SK-N-SH (cell line): ENCODE data around the gene CACNG4. TPM values are rescaled to one million over a fixed set of nuclear protein-coding genes. Genes with fewer than 3 reads are reported as not detected.

ENCODE experiments used
- CTCF ChIA-PET: fragments of 300-600, 350-600 bp; formaldehyde crosslinking; extraction: SDS; loops from one replicate; lab custom pipeline; 2021; lab: Yijun Ruan, JAX
- POLR2A ChIA-PET: fragments of 350-600 bp; sonication (Branson Sonifier 250); formaldehyde crosslinking; extraction: SDS; loops from one replicate; lab custom pipeline; 2020; ENCODE audit warnings: antibody characterized with exemption, inconsistent platforms; lab: Yijun Ruan, JAX
- DNase-seq: peaks from one replicate; pipeline ENCODE4 v3.0.0; 2012
- H2AFZ ChIP-seq: fragments of 200-600 bp; sonication (generic); 2 replicates; pipeline ENCODE4 v1.8.1; 2016; ENCODE audit warnings: antibody characterized with exemption, mild to moderate bottlenecking, low read depth
- H3F3A ChIP-seq: fragments of 200-600 bp; sonication (generic); replicated peaks from 2 replicates; pipeline ENCODE3; 2016; ENCODE audit warnings: antibody characterized with exemption, mild to moderate bottlenecking; ENCODE audit not compliant: insufficient read depth
- H3K27ac ChIP-seq, 2 experiments: fragments of 200-500 bp in 1 of 2; fragments of 200-600 bp in 1 of 2; sonication (Bioruptor generic) in 1 of 2; sonication (generic), shearing (Covaris generic) in 1 of 2; 2 replicates each; pipeline versions ENCODE4 v1.5.1 to v1.6.1; 2014 to 2016; ENCODE audit warnings: low read depth in 2 of 2, inconsistent platforms in 1 of 2, low read length in 1 of 2, mild to moderate bottlenecking in 1 of 2, mixed read lengths in 1 of 2
- H3K27me3 ChIP-seq: fragments of 200-600 bp; sonication (generic), shearing (Covaris generic); 2 replicates; pipeline ENCODE4 v1.6.1; 2016; ENCODE audit warnings: mixed run types; ENCODE audit not compliant: insufficient read depth
- H3K36me3 ChIP-seq, 2 experiments: fragments of 200-500 bp in 1 of 2; fragments of 200-600 bp in 1 of 2; sonication (Bioruptor generic) in 1 of 2; sonication (generic) in 1 of 2; replicated peaks in 1 of 2; 2 replicates each; pipeline versions ENCODE3 to v1.5.1; 2014 to 2016; ENCODE audit warnings: low read length in 1 of 2, mild to moderate bottlenecking in 1 of 2; ENCODE audit not compliant: insufficient read depth in 2 of 2, control insufficient read depth in 1 of 2
- H3K4me1 ChIP-seq, 2 experiments: fragments of 200-500 bp in 1 of 2; fragments of 200-600 bp in 1 of 2; sonication (Bioruptor generic) in 1 of 2; sonication (generic), shearing (Covaris generic) in 1 of 2; 2 replicates each; pipeline versions ENCODE4 v1.5.1 to v1.6.1; 2014 to 2016; ENCODE audit warnings: low read depth in 1 of 2, low read length in 1 of 2, mixed run types in 1 of 2; ENCODE audit not compliant: insufficient read depth in 2 of 2, control insufficient read depth in 1 of 2
- H3K4me2 ChIP-seq: fragments of 200-600 bp; sonication (generic), shearing (Covaris generic); 2 replicates; pipeline ENCODE4 v1.6.1; 2017; ENCODE audit warnings: mixed run types
- H3K4me3 ChIP-seq, 2 experiments: fragments of 200-500 bp in 1 of 2; fragments of 200-600 bp in 1 of 2; sonication (Bioruptor generic) in 1 of 2; sonication (generic), shearing (Covaris generic) in 1 of 2; 2 replicates each; pipeline versions ENCODE4 v1.5.1 to v1.8.1; 2014 to 2016; ENCODE audit warnings: low read depth in 2 of 2, inconsistent platforms in 1 of 2, low read length in 1 of 2, mild to moderate bottlenecking in 1 of 2, mixed read lengths in 1 of 2, moderate library complexity in 1 of 2
- H3K79me2 ChIP-seq: fragments of 200-600 bp; sonication (generic); 2 replicates; pipeline ENCODE4 v1.8.1; 2017; ENCODE audit warnings: mild to moderate bottlenecking; ENCODE audit not compliant: insufficient read depth
- H3K9ac ChIP-seq: fragments of 200-600 bp; sonication (generic); 2 replicates; pipeline ENCODE4 v1.6.1; 2017; ENCODE audit warnings: mixed run types
- H3K9me2 ChIP-seq: fragments of 200-600 bp; sonication (generic); 2 replicates; pipeline ENCODE4 v1.6.1; 2017; ENCODE audit warnings: mixed run types
- H3K9me3 ChIP-seq: fragments of 200-600 bp; sonication (generic); 2 replicates; pipeline ENCODE4 v1.6.1; 2017; ENCODE audit warnings: mixed run types, mild to moderate bottlenecking, moderate library complexity
- H4K20me1 ChIP-seq: fragments of 200-600 bp; sonication (generic); 2 replicates; pipeline ENCODE4 v1.6.1; 2017; ENCODE audit warnings: mild to moderate bottlenecking, mixed run types; ENCODE audit not compliant: insufficient read depth
- CHD2 ChIP-seq: fragments of 150-350 bp; IDR thresholded peaks from 2 replicates; pipeline ENCODE4 v1.6.1; 2018; ENCODE audit warnings: low read length; ENCODE audit not compliant: partially characterized antibody
- EZH2phosphoT487 ChIP-seq: fragments of 200-600 bp; sonication (generic); IDR thresholded peaks from 2 replicates; pipeline ENCODE4 v1.6.1; 2017; ENCODE audit warnings: low read depth, mixed run types, mild to moderate bottlenecking, antibody characterized with exemption, moderate library complexity, borderline replicate concordance
- IRF3 ChIP-seq: fragments of 150-350 bp; IDR thresholded peaks from 2 replicates; pipeline ENCODE4 v1.6.1; 2016; ENCODE audit warnings: mild to moderate bottlenecking, low read depth, low read length
- MEF2A ChIP-seq: IDR thresholded peaks from 2 replicates; pipeline ENCODE4 v1.4.0; 2012; ENCODE audit warnings: low read depth, borderline replicate concordance
- RCOR1 ChIP-seq: fragments of 150-350 bp; IDR thresholded peaks from 2 replicates; pipeline ENCODE4 v1.6.1; 2017; ENCODE audit warnings: antibody characterized with exemption, low read length
- RFX5 ChIP-seq: IDR thresholded peaks from 2 replicates; pipeline ENCODE4 v1.6.1; 2012; ENCODE audit warnings: mild to moderate bottlenecking, improper control_type of control experiment, low read length
- TAF1 ChIP-seq: IDR thresholded peaks from 2 replicates; pipeline ENCODE4 v1.6.1; 2012; ENCODE audit warnings: low read depth, mild to moderate bottlenecking, low read length, moderate library complexity, borderline replicate concordance
- TCF12 ChIP-seq: IDR thresholded peaks from 2 replicates; pipeline ENCODE4 v1.4.0; 2012
- YY1 ChIP-seq: IDR thresholded peaks from 2 replicates; pipeline ENCODE4 v1.4.0; 2012; ENCODE audit warnings: low read depth, mild to moderate bottlenecking
- WGBS: methylation state at CpG from one replicate; pipeline ENCODE4 v1.1.6; 2017; ENCODE audit warnings: low lambda C conversion rate; 5-methylcytosine and 5-hydroxymethylcytosine counted together
- polyA plus RNA-seq, 3 experiments: library from polyadenylated mRNA; depleted of rRNA; stranded (reverse); fragments of >200 nt; gene quantifications; 2 replicates each; pipeline ENCODE4 v1.2.3, GENCODE V29; 2012
- TF ChIP-seq, protein P1 (sequence below): IDR thresholded peaks from 2 replicates; pipeline ENCODE4 v1.4.0; 2012; ENCODE audit warnings: low read depth
- TF ChIP-seq, protein P2 (sequence below): fragments of 200-600 bp; sonication (generic); IDR thresholded peaks from 2 replicates; pipeline ENCODE4 v1.6.1; 2017; ENCODE audit warnings: antibody characterized with exemption, mild to moderate bottlenecking, moderate library complexity
- TF ChIP-seq, protein P3 (sequence below): IDR thresholded peaks from 2 replicates; pipeline ENCODE4 v1.6.1; 2012; ENCODE audit warnings: mild to moderate bottlenecking, low read depth, low read length, moderate library complexity

CACNG4 gene
- polyA plus RNA-seq, 1 of the 3 experiments (the other 2 are of a cell fraction): 13.2 TPM

DNA sequence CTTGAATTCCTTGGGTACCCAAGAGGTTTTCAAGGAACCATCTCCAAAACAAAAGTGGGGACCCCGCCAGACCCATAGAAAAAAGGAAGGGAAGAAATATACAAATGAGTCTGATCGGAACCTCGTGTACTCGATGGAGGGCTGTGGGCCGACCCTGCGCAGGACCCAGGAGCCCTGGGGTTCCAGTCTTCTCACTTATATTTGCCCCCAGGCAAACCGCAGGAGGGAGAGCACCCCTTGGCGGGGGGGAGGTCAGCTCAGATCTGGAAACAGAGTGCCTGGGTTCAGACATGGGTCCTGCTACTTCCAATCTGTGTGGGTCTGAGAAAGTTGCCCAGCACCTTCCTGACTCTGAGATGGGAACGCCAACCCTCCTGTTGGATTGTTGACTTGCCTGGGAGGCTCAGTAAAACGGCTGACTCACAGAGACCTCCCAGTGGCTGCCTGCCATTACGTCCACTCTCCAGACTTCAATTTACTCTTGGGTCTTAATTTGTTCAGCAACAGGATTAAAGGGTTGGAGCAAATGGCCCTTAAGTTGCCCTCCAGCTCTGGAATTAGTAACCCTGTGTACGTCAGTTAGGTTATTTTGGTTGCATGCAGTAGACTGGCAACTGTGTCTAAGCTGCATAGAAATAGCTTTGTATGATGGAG, 24.9 kb upstream of the CACNG4 start:
- Histone ChIP-seq H3K9ac (no peak overlapping the region), H4K20me1 (no peaks in the 10 kb centered on the region), H3K27me3 (no peaks in the 10 kb centered on the region), H3K9me3 (no peaks in the 10 kb centered on the region), H3K79me2 (no peaks in the 10 kb centered on the region), H3K36me3 (no peaks in the 10 kb centered on the region), H3K9me2 (no peaks in the 10 kb centered on the region), H3K4me2 (no peak overlapping the region), H3K27ac (no peak overlapping the region), H3K4me1 (peaks cover 6 to 10% of the 10 kb centered on the region in 2 experiments; a peak in 3 of 4 replicates), H2AFZ (no peak overlapping the region), H3K4me3 (no peak overlapping the region), H3F3A (no peaks in the 10 kb centered on the region)
- no peak for DNase-seq
- ChIA-PET POLR2A (no interaction called here), CTCF (interaction anchor here (0.7 to 1.7 kb wide), 5 partner anchors 7 to 212 kb away, joined by 3 to 5 read pairs (median 3); no protein-coding TSS in a partner anchor)
- no peak for TF ChIP-seq RFX5
- no peak for TF ChIP-seq TCF12
- TF ChIP-seq TAF1: no peak
- TF ChIP-seq YY1: no peak
- TF ChIP-seq, protein P1, sequence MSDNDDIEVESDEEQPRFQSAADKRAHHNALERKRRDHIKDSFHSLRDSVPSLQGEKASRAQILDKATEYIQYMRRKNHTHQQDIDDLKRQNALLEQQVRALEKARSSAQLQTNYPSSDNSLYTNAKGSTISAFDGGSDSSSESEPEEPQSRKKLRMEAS: no peak
- no peak for TF ChIP-seq IRF3
- TF ChIP-seq, protein P2, sequence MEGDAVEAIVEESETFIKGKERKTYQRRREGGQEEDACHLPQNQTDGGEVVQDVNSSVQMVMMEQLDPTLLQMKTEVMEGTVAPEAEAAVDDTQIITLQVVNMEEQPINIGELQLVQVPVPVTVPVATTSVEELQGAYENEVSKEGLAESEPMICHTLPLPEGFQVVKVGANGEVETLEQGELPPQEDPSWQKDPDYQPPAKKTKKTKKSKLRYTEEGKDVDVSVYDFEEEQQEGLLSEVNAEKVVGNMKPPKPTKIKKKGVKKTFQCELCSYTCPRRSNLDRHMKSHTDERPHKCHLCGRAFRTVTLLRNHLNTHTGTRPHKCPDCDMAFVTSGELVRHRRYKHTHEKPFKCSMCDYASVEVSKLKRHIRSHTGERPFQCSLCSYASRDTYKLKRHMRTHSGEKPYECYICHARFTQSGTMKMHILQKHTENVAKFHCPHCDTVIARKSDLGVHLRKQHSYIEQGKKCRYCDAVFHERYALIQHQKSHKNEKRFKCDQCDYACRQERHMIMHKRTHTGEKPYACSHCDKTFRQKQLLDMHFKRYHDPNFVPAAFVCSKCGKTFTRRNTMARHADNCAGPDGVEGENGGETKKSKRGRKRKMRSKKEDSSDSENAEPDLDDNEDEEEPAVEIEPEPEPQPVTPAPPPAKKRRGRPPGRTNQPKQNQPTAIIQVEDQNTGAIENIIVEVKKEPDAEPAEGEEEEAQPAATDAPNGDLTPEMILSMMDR: no peak
- 76% methylated on average over 12 of the region's 12 CpGs for WGBS

DNA sequence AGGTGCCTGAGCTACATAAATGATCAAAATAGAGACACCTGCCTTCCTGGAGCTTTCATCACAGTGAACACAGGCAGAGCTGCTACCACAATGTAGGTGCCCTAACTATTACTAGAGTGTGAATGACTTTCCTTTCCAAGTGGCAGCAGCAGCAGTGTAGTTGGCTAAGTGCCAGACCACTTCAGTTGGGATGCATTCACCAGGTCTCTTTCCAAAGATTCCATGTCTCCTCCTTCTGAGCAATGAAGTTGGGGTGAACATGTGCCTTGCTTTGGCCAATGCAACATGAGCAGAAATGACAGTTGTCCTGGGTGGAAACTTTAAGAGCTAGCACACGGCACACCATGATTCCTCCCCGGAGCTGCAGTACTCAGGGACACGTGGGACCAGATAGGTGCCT, 23.3 kb upstream of the CACNG4 start:
- Histone ChIP-seq H3K9me2 (no peaks in the 10 kb centered on the region), H4K20me1 (no peaks in the 10 kb centered on the region), H3K4me3 (no peak overlapping the region), H3K79me2 (no peaks in the 10 kb centered on the region), H2AFZ (no peak overlapping the region), H3F3A (no peaks in the 10 kb centered on the region), H3K27ac (no peak overlapping the region), H3K4me1 (peaks cover 10 to 16% of the 10 kb centered on the region in 2 experiments; a peak in 3 of 4 replicates), H3K9ac (no peak overlapping the region), H3K9me3 (no peaks in the 10 kb centered on the region), H3K4me2 (no peak overlapping the region), H3K27me3 (no peaks in the 10 kb centered on the region), H3K36me3 (no peaks in the 10 kb centered on the region)
- WGBS: 86% methylated on average over 3 of the region's 3 CpGs
- DNase-seq: no peak
- TF ChIP-seq, protein P1: no peak
- TF ChIP-seq EZH2phosphoT487: no peak
- TF ChIP-seq, protein P3, sequence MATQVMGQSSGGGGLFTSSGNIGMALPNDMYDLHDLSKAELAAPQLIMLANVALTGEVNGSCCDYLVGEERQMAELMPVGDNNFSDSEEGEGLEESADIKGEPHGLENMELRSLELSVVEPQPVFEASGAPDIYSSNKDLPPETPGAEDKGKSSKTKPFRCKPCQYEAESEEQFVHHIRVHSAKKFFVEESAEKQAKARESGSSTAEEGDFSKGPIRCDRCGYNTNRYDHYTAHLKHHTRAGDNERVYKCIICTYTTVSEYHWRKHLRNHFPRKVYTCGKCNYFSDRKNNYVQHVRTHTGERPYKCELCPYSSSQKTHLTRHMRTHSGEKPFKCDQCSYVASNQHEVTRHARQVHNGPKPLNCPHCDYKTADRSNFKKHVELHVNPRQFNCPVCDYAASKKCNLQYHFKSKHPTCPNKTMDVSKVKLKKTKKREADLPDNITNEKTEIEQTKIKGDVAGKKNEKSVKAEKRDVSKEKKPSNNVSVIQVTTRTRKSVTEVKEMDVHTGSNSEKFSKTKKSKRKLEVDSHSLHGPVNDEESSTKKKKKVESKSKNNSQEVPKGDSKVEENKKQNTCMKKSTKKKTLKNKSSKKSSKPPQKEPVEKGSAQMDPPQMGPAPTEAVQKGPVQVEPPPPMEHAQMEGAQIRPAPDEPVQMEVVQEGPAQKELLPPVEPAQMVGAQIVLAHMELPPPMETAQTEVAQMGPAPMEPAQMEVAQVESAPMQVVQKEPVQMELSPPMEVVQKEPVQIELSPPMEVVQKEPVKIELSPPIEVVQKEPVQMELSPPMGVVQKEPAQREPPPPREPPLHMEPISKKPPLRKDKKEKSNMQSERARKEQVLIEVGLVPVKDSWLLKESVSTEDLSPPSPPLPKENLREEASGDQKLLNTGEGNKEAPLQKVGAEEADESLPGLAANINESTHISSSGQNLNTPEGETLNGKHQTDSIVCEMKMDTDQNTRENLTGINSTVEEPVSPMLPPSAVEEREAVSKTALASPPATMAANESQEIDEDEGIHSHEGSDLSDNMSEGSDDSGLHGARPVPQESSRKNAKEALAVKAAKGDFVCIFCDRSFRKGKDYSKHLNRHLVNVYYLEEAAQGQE: no peak
- TF ChIP-seq CHD2: no peak
- TF ChIP-seq MEF2A: no peak
- TF ChIP-seq RFX5: no peak
- TF ChIP-seq RCOR1: no peak
- TF ChIP-seq TCF12: no peak
- TF ChIP-seq YY1: no peak
- ChIA-PET CTCF (interaction anchor here (0.6 to 1.7 kb wide), 6 partner anchors 9 to 635 kb away, joined by 3 to 4 read pairs (median 3); no protein-coding TSS in a partner anchor), POLR2A (no interaction called here)
